LNCAP (cell line): ENCODE data around the gene USP22.

Source experiments
- TF ChIP-seq, protein P1 (sequence below): fragments of 450-650 bp; IDR thresholded peaks from 2 replicates; pipeline ENCODE4 v1.5.1; 2017; ENCODE audit warnings: mild to moderate bottlenecking

The USP22 gene

DNA sequence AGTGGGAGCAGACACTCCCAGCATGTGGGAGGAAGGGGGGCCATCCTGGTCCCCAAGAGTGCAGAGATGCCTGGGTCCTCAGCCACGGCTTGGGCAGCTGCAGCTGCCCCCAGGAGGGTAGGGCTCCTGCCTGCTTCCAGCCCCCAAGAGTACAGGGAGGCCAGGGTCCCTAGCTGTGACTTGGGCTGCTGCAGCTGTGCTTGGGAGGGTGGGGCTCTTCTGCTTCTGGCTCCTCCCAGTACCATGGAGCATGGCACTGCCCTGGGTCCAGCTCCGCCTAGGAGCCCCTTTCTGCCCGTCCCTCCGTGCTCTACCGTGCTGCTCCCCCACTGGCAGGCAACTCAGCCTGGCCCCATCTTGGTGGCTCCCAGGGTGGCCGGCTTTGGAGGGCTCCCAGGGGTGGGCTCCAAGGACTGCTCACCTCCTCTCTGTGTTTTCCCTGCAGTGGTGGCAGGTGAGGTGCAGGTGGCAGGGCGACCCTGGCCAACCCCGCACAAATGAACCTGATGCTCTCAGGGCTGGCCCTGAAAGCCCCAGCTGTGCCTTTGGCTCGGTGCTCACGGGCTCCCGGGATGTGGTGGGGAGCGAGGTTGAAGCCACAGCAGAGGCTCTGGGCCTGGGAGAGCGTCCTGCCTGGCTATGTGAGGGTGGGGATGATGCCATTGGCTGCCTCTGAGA, 18.5 kb upstream of the USP22 start:
- TF ChIP-seq, protein P1, sequence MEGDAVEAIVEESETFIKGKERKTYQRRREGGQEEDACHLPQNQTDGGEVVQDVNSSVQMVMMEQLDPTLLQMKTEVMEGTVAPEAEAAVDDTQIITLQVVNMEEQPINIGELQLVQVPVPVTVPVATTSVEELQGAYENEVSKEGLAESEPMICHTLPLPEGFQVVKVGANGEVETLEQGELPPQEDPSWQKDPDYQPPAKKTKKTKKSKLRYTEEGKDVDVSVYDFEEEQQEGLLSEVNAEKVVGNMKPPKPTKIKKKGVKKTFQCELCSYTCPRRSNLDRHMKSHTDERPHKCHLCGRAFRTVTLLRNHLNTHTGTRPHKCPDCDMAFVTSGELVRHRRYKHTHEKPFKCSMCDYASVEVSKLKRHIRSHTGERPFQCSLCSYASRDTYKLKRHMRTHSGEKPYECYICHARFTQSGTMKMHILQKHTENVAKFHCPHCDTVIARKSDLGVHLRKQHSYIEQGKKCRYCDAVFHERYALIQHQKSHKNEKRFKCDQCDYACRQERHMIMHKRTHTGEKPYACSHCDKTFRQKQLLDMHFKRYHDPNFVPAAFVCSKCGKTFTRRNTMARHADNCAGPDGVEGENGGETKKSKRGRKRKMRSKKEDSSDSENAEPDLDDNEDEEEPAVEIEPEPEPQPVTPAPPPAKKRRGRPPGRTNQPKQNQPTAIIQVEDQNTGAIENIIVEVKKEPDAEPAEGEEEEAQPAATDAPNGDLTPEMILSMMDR = no peak

DNA sequence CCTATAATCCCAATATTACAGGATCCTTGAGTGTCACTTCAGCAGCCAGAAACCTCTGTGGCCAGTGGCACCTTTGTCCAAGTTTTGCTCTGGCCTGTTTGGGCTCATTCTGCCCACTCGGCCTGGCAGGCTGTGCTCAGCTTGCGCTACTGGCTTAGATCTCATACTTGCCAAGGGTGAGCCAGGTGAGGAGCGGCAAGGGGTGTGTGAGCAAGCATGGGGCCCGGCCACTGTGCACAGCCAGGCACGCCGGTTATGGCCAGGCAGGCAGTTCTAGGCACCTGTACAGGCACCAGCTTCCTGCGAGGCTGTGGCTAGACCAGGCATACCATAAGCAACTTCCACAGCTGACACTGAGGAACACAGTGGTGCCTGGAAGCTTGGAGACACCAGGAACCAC, 16.9 kb upstream of the USP22 start:
- TF ChIP-seq, protein P1 = no peak

GRCh38 chr17:21058098-21058893, 15.5 kb upstream of the USP22 start:
- TF ChIP-seq, protein P1 = no peak

- TF ChIP-seq, protein P1 = no peak
Observed at GRCh38 chr17:21049457-21049856, 6.6 kb upstream of the USP22 start.

DNA sequence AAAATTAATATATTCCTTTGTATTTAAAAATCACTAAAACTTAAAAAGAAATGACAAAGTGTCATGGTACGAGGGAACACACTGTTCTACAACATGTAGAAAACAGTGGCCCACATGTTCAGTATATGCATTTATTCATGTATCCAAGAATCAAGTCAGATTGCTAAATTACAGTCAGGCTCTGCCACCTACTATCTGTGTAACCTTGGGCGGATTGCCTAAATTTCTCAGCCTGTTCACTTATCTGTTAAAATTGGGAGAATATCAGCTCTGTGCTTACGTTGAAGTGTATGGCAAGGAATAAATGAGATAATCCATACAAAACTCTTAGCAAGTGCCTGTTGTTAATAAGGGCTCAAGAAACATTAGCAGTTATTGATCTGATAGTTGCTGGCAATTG, 3.4 kb upstream of the USP22 start:
- TF ChIP-seq, protein P1 = no peak

DNA sequence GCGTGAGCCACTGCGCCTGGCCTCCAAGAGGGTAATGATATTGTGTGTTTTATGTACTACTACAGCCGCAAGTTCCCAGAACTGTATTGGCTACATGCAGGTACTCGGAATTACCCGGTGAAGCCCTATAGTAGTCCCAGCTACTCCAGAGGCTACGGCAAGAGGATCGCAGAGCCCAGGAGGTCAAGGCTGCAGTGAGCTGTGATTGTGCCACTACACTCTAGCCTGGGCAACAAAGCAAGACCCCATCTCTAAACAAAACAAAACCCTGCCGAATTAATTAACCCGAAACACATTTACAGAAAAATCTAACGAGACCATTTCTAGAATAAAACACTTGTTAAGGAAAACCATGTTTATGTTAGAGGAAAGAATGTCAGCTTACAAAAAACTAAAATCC, 2.2 kb upstream of the USP22 start:
- TF ChIP-seq, protein P1 = no peak

GRCh38 chr17:21043296-21044232, 753 bp upstream of the USP22 start:
- TF ChIP-seq, protein P1 = peak; percentile 94
